ENCODE measurements around the gene YWHAE.

- TF ChIP-seq CTCF (conservative IDR thresholded peaks at IDR 0.05; ENCODE audit: low read depth, low read length) (no peak), EZH2 (IDR thresholded peaks at IDR 0.05; ENCODE audit: borderline replicate concordance, low read depth, low read length, poor library complexity, severe bottlenecking) (no peak)
These were observed 55.5 kb downstream of the YWHAE start for GRCh38 chr17:1344521-1344920.

Data from A673 (cell line).